Mucosa of descending colon (tissue), 3 donors: ENCODE measurements around the gene EIF3I. TPM values are rescaled to one million over a fixed set of nuclear protein-coding genes. Genes with fewer than 3 reads are reported as not detected.

Experiments used
- ATAC-seq: fragments of 200-7000 bp; cut with Tn5 transposase; one replicate; pipeline ENCODE4 v1.9.1; 2020; ENCODE audit warnings: mild to moderate bottlenecking, moderate library complexity
- DNase-seq, 3 donors: peaks; one replicate each; pipeline ENCODE4 v3.0.0-alpha.2; 2020
- H3K36me3 ChIP-seq: fragments of 200-600 bp; one replicate; pipeline ENCODE4 v1.8.0; 2021; ENCODE audit warnings: low read depth, mild to moderate bottlenecking
- H3K4me1 ChIP-seq: fragments of 200-600 bp; one replicate; pipeline ENCODE4 v1.8.0; 2021; ENCODE audit warnings: low read depth, mild to moderate bottlenecking
- H3K4me3 ChIP-seq: fragments of 200-600 bp; one replicate; pipeline ENCODE4 v1.8.0; 2021; ENCODE audit warnings: mild to moderate bottlenecking
- H3K9me3 ChIP-seq: fragments of 200-600 bp; one replicate; pipeline ENCODE4 v1.8.0; 2021; ENCODE audit warnings: mild to moderate bottlenecking
- CTCF ChIP-seq: fragments of 200-600 bp; IDR thresholded peaks from one replicate; pipeline ENCODE4 v1.8.0; 2022; ENCODE audit warnings: antibody characterized with exemption, mild to moderate bottlenecking
- intact Hi-C, 2 donors: fragments of 100-400 bp; cut with DNase I in 1 of 2; cut with micrococcal nuclease in 1 of 2; formaldehyde crosslinking; loops; one replicate each; pipeline versions ENCODE4 v1.11.0 to v1.11.1; 2022; cut with DNase I, micrococcal nuclease
- total RNA-seq, 3 donors: library from RNA; stranded (reverse); fragmentation: NEBNext Ultra II Directional in 2 of 3; extraction: Animal tissue kit (Norgen Biotek cat#: 25700) in 2 of 3; gene quantifications; one replicate each; pipeline versions ENCODE4 v1.2.1 to v1.2.4, GENCODE V29; 2021 to 2023
- donor health status: DM: no; HTN: no; CAD: no; lungs with moderate emphysema.
- donor health status: DM: no; HTN: no; CAD: no.
- donor health status: DM: no; HTN: yes; CAD: no.

The EIF3I gene
- total RNA-seq, 3 donors from 2014 or later, result 111 to 138 (median 115) TPM

GRCh38 chr1:32208469-32208868 lies 13.7 kb upstream of the EIF3I start:
- peaks cover 16% of the 10 kb centered on the region for H3K4me1 ChIP-seq
- DNase-seq (no peak), ATAC-seq (peak; percentile 16)
- H3K36me3 ChIP-seq, result no peaks in the 10 kb centered on the region
- no peak for TF ChIP-seq CTCF
- intact Hi-C loops, result no loop called here
- H3K9me3 ChIP-seq, result no peaks in the 10 kb centered on the region
- H3K4me3 ChIP-seq, result no peak overlapping the region

GRCh38 chr1:32208891-32209328 lies 13.3 kb upstream of the EIF3I start, which contains the start of gene DCDC2B:
Gene DCDC2B, plus strand, starts transcription at chr1:32209089. Its CDS starts 5 bp downstream, at chr1:32209094.
- no peak for TF ChIP-seq CTCF
- peak; percentile 81 for ATAC-seq

GRCh38 chr1:32215629-32216480 lies 6.4 kb upstream of the EIF3I start:
- Histone ChIP-seq H3K36me3 (no peaks in the 10 kb centered on the region), H3K4me3 (no peak overlapping the region), H3K9me3 (no peaks in the 10 kb centered on the region), H3K4me1 (peaks cover 20% of the 10 kb centered on the region)
- intact Hi-C loops, result no loop called here
- ATAC-seq (peak; percentile 87), DNase-seq (peak; percentile 77 to 83 (median 78))
- TF ChIP-seq CTCF, result peak; percentile 33

More at GRCh38 chr1:32208891-32209328, 13.3 kb upstream of the EIF3I start, which contains the start of gene DCDC2B:
- peak; percentile 89 to 96 (median 91) for DNase-seq
- intact Hi-C loops, result no loop called here
- Histone ChIP-seq H3K4me1 (peaks cover 16% of the 10 kb centered on the region), H3K4me3 (no peak within 1 kb of the TSS), H3K9me3 (no peaks in the 10 kb centered on the region), H3K36me3 (no peaks in the 10 kb centered on the region)

- Histone ChIP-seq H3K36me3 (no peaks in the 10 kb centered on the region), H3K9me3 (no peaks in the 10 kb centered on the region), H3K4me1 (peaks cover 27% of the 10 kb centered on the region), H3K4me3 (no peak overlapping the region)
- intact Hi-C loops, result no loop called here
- no peak for ATAC-seq
- TF ChIP-seq CTCF, result no peak
- DNase-seq, result no peak
Observed at GRCh38 chr1:32216566-32216965, 5.6 kb upstream of the EIF3I start.

GRCh38 chr1:32219022-32219421 lies 3.2 kb upstream of the EIF3I start:
- intact Hi-C loops, result no loop called here
- H3K36me3 ChIP-seq, result no peaks in the 10 kb centered on the region

More at GRCh38 chr1:32219022-32219421, 3.2 kb upstream of the EIF3I start:
- TF ChIP-seq CTCF, result no peak
- no peaks in the 10 kb centered on the region for H3K9me3 ChIP-seq
- no peak overlapping the region for H3K4me3 ChIP-seq
- ATAC-seq (no peak), DNase-seq (no peak)
- peaks cover 39% of the 10 kb centered on the region for H3K4me1 ChIP-seq
